K562 (cell line): ENCODE results near the gene RFT1. TPM values are rescaled to one million over a fixed set of nuclear protein-coding genes. Genes with fewer than 3 reads are reported as not detected.

Experiments
- ATAC-seq: fragments of 200-7000 bp; cut with Tn5 transposase; 3 replicates; pipeline ENCODE4 v1.9.1; 2020; ENCODE audit warnings: moderate library complexity
- BruUV-seq: library from RNA; stranded (reverse); fragments of 400-500 nt; replicated peaks from 2 replicates; lab custom pipeline; 2021; lab: Mats Ljungman, UMichigan
- CTCF ChIA-PET: fragments of 300-600 bp; formaldehyde crosslinking; extraction: SDS; loops from one replicate; lab custom pipeline; 2021; ENCODE audit warnings: low intra/inter-chr PET ratio; lab: Yijun Ruan, JAX
- POLR2A ChIA-PET: fragments of 300-600, 350-650 bp; sonication (Branson Sonifier 250); formaldehyde crosslinking; extraction: SDS; loops from one replicate; lab custom pipeline; 2021; ENCODE audit warnings: antibody characterized with exemption, inconsistent platforms; lab: Yijun Ruan, JAX
- DNase-seq, 4 experiments: peaks; one replicate each; pipeline versions ENCODE4 v3.0.0 to v3.0.0-alpha.2; 2011 to 2018; ENCODE audit warnings: low spot score in 3 of 4, mixed read lengths in 3 of 4; ENCODE audit errors: extremely low read depth in 1 of 4
- FAIRE-seq: peaks from 2 replicates; lab custom pipeline; 2011; peaks lifted over from hg19 to GRCh38; lab: Jason Lieb, UNC
- H2AFZ ChIP-seq: 2 replicates; pipeline ENCODE4 v1.6.0; 2011; ENCODE audit warnings: low read depth, low read length, control low read depth, inconsistent platforms
- H3K27ac ChIP-seq: fragments of 200-600 bp; 3 replicates; pipeline ENCODE4 v1.8.0; 2011; ENCODE audit warnings: low read depth, mild to moderate bottlenecking, control low read depth, inconsistent platforms, low read length, moderate library complexity, mixed read lengths; ENCODE audit errors: extremely low read depth
- H3K27me3 ChIP-seq, 2 experiments: fragments of 300-600 bp in 1 of 2; 2 replicates in 1 of 2; 3 replicates in 1 of 2; pipeline versions ENCODE4 v1.6.0 to v1.8.0; 2011; ENCODE audit warnings: inconsistent platforms in 2 of 2, low read length in 2 of 2, mild to moderate bottlenecking in 1 of 2, mixed read lengths in 1 of 2, moderate library complexity in 1 of 2; ENCODE audit not compliant: control insufficient read depth in 2 of 2, insufficient read depth in 2 of 2
- H3K36me3 ChIP-seq: fragments of 300-600 bp; 3 replicates; pipeline ENCODE4 v1.8.0; 2011; ENCODE audit warnings: mild to moderate bottlenecking, low read length, inconsistent platforms; ENCODE audit not compliant: control insufficient read depth, insufficient read depth
- H3K4me1 ChIP-seq, 2 experiments: fragments of 200-600 bp in 1 of 2; replicated peaks in 1 of 2; 2 replicates in 1 of 2; 3 replicates in 1 of 2; pipeline versions ENCODE4 v1.5.1 to v1.8.0; 2011; ENCODE audit warnings: inconsistent platforms in 2 of 2, low read length in 2 of 2, mild to moderate bottlenecking in 1 of 2, mixed read lengths in 1 of 2, moderate library complexity in 1 of 2; ENCODE audit not compliant: control insufficient read depth in 2 of 2, insufficient read depth in 2 of 2
- H3K4me2 ChIP-seq: 2 replicates; pipeline ENCODE4 v1.6.1; 2011; ENCODE audit warnings: low read length, control low read depth, inconsistent platforms, mixed read lengths; ENCODE audit not compliant: insufficient read depth
- H3K4me3 ChIP-seq: fragments of 200-600 bp; sonication (generic), shearing (Covaris generic); 2 replicates; pipeline ENCODE4 v1.5.1; 2016; ENCODE audit warnings: control low read depth, inconsistent platforms
- H3K79me2 ChIP-seq: fragments of 200-600 bp; 3 replicates; pipeline ENCODE4 v1.8.0; 2011; ENCODE audit warnings: low read length, inconsistent platforms; ENCODE audit not compliant: control insufficient read depth, insufficient read depth
- H3K9ac ChIP-seq, 2 experiments: 2 replicates each; pipeline versions ENCODE4 v1.6.0 to v1.6.1; 2011; ENCODE audit warnings: low read depth in 2 of 2, low read length in 2 of 2, control low read depth in 1 of 2, inconsistent platforms in 1 of 2, mild to moderate bottlenecking in 1 of 2, mixed read lengths in 1 of 2; ENCODE audit not compliant: insufficient read depth in 1 of 2
- H3K9me1 ChIP-seq: one replicate; pipeline ENCODE4 v1.6.0; 2011; ENCODE audit warnings: inconsistent platforms, mild to moderate bottlenecking, low read length, moderate library complexity; ENCODE audit not compliant: control insufficient read depth, insufficient read depth
- H3K9me3 ChIP-seq: replicated peaks from 2 replicates; pipeline ENCODE4 v1.5.1; 2011; ENCODE audit warnings: low read depth, low read length, inconsistent platforms; ENCODE audit not compliant: control insufficient read depth, insufficient read depth
- H4K20me1 ChIP-seq: replicated peaks from 2 replicates; pipeline ENCODE4 v1.6.1; 2011; ENCODE audit warnings: low read length, inconsistent platforms, mixed read lengths; ENCODE audit not compliant: control insufficient read depth, insufficient read depth
- FOXA1 ChIP-seq: fragments of 450-650 bp; IDR thresholded peaks from 2 replicates; pipeline ENCODE4 v1.6.1; 2016; ENCODE audit warnings: mild to moderate bottlenecking, borderline replicate concordance
- GABPA ChIP-seq: fragments of 200-800 bp; sonication (Bioruptor generic); conservative IDR thresholded peaks from 2 replicates; pipeline ENCODE4 v1.6.1; 2016; ENCODE audit warnings: low read depth, missing genetic modification characterization, missing compliant biosample characterization
- RBFOX2 ChIP-seq: fragments of 200-400 bp; formaldehyde crosslinking; IDR thresholded peaks from 2 replicates; pipeline ENCODE4 v1.6.1; 2017; ENCODE audit warnings: low read depth, mild to moderate bottlenecking, low read length, moderate library complexity
- ZBTB1 ChIP-seq: sonication (generic); formaldehyde crosslinking; IDR thresholded peaks from 2 replicates; pipeline ENCODE4 v1.8.1; 2023; ENCODE audit warnings: missing genetic modification reagents, low read depth, mild to moderate bottlenecking, borderline replicate concordance
- ZNF354B ChIP-seq: fragments of 250-450 bp; sonication (Bioruptor Pico); IDR thresholded peaks from 2 replicates; pipeline ENCODE4 v1.4.0; 2020
- WGBS: fragments of 100-300 bp; shearing (Covaris generic); methylation state at CpG from one replicate; pipeline ENCODE4 v1.1.6; 2016; ENCODE audit warnings: low coverage, mixed read lengths; ENCODE audit not compliant: insufficient coverage; ENCODE audit errors: missing lambda C conversion rate; 5-methylcytosine and 5-hydroxymethylcytosine counted together
- in situ Hi-C: fragments of 300-500 bp; cut with MboI; formaldehyde crosslinking; loops from 4 replicates; pipeline ENCODE4 v1.15.0; 2018; ENCODE audit warnings: inconsistent platforms, mixed read lengths
- intact Hi-C: fragments of 100-400 bp; cut with micrococcal nuclease; formaldehyde crosslinking; loops from 2 replicates; pipeline ENCODE4 v1.14.2; 2022
- polyA plus RNA-seq, 8 experiments: library from polyadenylated mRNA; depleted of rRNA in 4 of 8; stranded (reverse) in 5 of 8; unstranded in 3 of 8; fragments of >200 nt; fragmentation: Nextera tagmentation in 2 of 8; fragmentation: Illumina TruSeq in 1 of 8; extraction: Ambion mirVana in 2 of 8; extraction: Trizol in 1 of 8; gene quantifications; 2 replicates each; pipeline versions ENCODE4 v1.2.1 to v1.2.3, GENCODE V29; 2011 to 2014; ENCODE audit warnings: inconsistent platforms in 1 of 8, missing spikeins in 1 of 8
- total RNA-seq, 7 experiments: library from RNA; depleted of rRNA in 6 of 7; stranded (reverse); fragments of >200 nt in 6 of 7; fragmentation: Illumina TruSeq in 2 of 7; extraction: Trizol in 2 of 7; gene quantifications; 2 replicates each; pipeline versions ENCODE4 v1.2.1 to v1.2.3, GENCODE V29; 2011 to 2021; ENCODE audit warnings: low replicate concordance in 1 of 7

The RFT1 gene
- total and polyA plus RNA-seq, 9 of the 15 experiments (the other 6 are each of a cell fraction or from before 2014, with no cell fraction given) = 4.4 to 23.8 (median 8.9) TPM

DNA sequence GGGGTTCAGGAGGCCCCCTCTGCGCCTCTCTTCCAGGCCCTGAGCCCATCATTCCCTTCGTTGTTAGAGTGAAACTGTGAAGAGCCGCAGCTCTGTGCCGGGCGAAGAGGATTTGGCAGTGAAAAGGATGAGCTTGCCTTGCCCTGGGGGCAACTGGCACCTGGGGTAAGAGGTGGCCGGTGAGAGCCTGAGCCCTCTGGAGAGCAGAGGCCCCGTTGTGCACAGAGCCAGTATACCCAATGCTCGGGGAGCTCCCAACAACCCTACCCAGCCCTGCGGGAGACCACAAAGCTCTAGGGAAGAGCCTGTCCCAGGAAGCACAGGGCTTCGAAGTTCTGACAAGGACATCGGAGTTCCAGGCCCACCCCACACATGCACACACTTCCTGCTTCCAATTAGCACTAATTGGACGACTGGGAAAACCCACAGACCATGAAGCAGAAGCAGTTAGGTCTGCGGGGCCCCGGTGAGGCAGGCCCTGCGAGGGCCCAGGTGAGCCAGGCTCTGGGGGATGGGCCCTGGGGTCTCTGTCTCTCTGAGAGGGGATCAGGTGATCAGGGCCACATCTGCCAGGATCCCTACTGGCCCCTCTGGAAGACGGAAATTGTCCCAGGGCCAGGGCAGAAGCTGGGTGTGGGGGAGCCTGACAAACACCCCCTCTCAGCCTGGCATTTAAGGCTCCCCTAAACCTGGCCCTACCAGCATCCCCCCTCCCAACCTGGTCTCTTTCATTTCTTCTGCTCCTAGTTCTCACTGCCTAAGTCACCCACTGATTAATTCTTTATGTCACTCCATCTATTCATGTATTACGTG is 56.5 kb downstream of the RFT1 start:
- H3K4me1 ChIP-seq = peaks cover 13 to 24% of the 10 kb centered on the region in 2 experiments; a peak in 4 of 5 replicates
- no peaks in the 10 kb centered on the region for H3K9me1 ChIP-seq
- intact Hi-C loops (loop anchor here (2.0 to 10.0 kb wide), 2 partner anchors 139 to 329 kb away; no protein-coding TSS in a partner anchor), in situ Hi-C loops (loop anchor here (10.0 kb wide), 1 partner anchor 229 kb away; no protein-coding TSS in a partner anchor)
- H3K4me2 ChIP-seq = peak overlapping the region; percentile 87
- ChIA-PET POLR2A (no interaction called here), CTCF (interaction anchor here (1.4 kb wide), 1 partner anchor 223 kb away, joined by 5 read pairs; no protein-coding TSS in a partner anchor)
- ATAC-seq = no peak
- H3K36me3 ChIP-seq = no peaks in the 10 kb centered on the region
- DNase-seq = no peak
- H3K4me3 ChIP-seq = peak overlapping the region; percentile 46
- no TSS peak for BruUV-seq
- no peak overlapping the region; the same call in 2 of the 3 replicates for H3K27ac ChIP-seq
- TF ChIP-seq RBFOX2 = 0 out of 2 replicates have a peak, but pooled peaks have one; percentile 25
- no peak for TF ChIP-seq ZBTB1 (CRISPR knock-in tag)
- TF ChIP-seq ZNF354B (CRISPR knock-in tag) = no peak
- no peak for TF ChIP-seq FOXA1
- TF ChIP-seq GABPA = peak; percentile 59
- no peaks in the 10 kb centered on the region for H3K27me3 ChIP-seq
- H3K79me2 ChIP-seq = no peaks in the 10 kb centered on the region
- H3K9ac ChIP-seq = peak overlapping the region; percentile 64 to 88; a peak in 2 of 4 replicates
- no peaks in the 10 kb centered on the region for H3K9me3 ChIP-seq
- FAIRE-seq = no peak
- H4K20me1 ChIP-seq = no peaks in the 10 kb centered on the region
- 76% methylated on average over 14 of the region's 17 CpGs for WGBS
- peak overlapping the region; percentile 96 for H2AFZ ChIP-seq
